AG20443 (cell line): ENCODE results near the gene HARS2.
"Not testable (repeated sequence)": the region's sequence is repeated elsewhere in the genome, so short reads cannot be mapped to it uniquely, and the experiment has no call there.

Experiments
- DNase-seq: peaks from one replicate; pipeline ENCODE4 v3.0.0; 2012; ENCODE audit warnings: low spot score, mixed read lengths

HARS2 gene

GRCh38 chr5:140700177-140701144 lies 9.2 kb downstream of the HARS2 start, which contains the start of gene ZMAT2:
Gene ZMAT2, plus strand, starts transcription at chr5:140700447. Its CDS starts 14 bp downstream, at chr5:140700461.
- DNase-seq, result peak; percentile 97

GRCh38 chr5:140707812-140708211 lies 16.6 kb downstream of the HARS2 start:
- no peak for DNase-seq

- DNase-seq, result not testable (repeated sequence)
These were observed 17.5 kb downstream of the HARS2 start for GRCh38 chr5:140708787-140709186.

- DNase-seq, result peak; percentile 92
These were observed 19.8 kb downstream of the HARS2 start for GRCh38 chr5:140710899-140711552.

GRCh38 chr5:140711794-140712193 lies 20.5 kb downstream of the HARS2 start:
- no peak for DNase-seq

- no peak for DNase-seq
These were observed 22.4 kb downstream of the HARS2 start for GRCh38 chr5:140713562-140714094.

GRCh38 chr5:140716238-140716637 lies 25.0 kb downstream of the HARS2 start:
- DNase-seq, result not testable (repeated sequence)

- DNase-seq, result no peak
These were observed 27.0 kb downstream of the HARS2 start for GRCh38 chr5:140718266-140718592.

- DNase-seq, result not testable (repeated sequence)
These were observed 29.5 kb downstream of the HARS2 start for GRCh38 chr5:140720738-140721137.

GRCh38 chr5:140721395-140721794 lies 30.1 kb downstream of the HARS2 start:
- not testable (repeated sequence) for DNase-seq

GRCh38 chr5:140725799-140726471 lies 34.7 kb downstream of the HARS2 start:
- peak; percentile 79 for DNase-seq

- no peak for DNase-seq
These were observed 41.8 kb downstream of the HARS2 start for GRCh38 chr5:140733098-140733497.

GRCh38 chr5:140734354-140734753 lies 43.1 kb downstream of the HARS2 start:
- DNase-seq, result peak; percentile 52

GRCh38 chr5:140737486-140737885 lies 46.2 kb downstream of the HARS2 start:
- no peak for DNase-seq

GRCh38 chr5:140741967-140742366 lies 50.7 kb downstream of the HARS2 start:
- no peak for DNase-seq
